ENCODE measurements around the gene DHX30.

The DHX30 gene

GRCh38 chr3:47783673-47784072 is 19.3 kb upstream of the DHX30 start:
- no peak overlapping the region for H3K4me3 ChIP-seq (ENCODE audit: low read length)
- DNase-seq (ENCODE audit: low read depth), result no peak
- TF ChIP-seq CTCF (conservative IDR thresholded peaks at IDR 0.05; ENCODE audit: low read length), result no peak

- H3K4me3 ChIP-seq (ENCODE audit: low read length), result no peak overlapping the region
- TF ChIP-seq CTCF (conservative IDR thresholded peaks at IDR 0.05; ENCODE audit: low read length), result no peak
- DNase-seq (ENCODE audit: low read depth), result no peak
These were observed 11.6 kb upstream of the DHX30 start for GRCh38 chr3:47791193-47791855.

GRCh38 chr3:47792699-47793098 is 10.2 kb upstream of the DHX30 start:
- no peak overlapping the region for H3K4me3 ChIP-seq (ENCODE audit: low read length)
- TF ChIP-seq CTCF (conservative IDR thresholded peaks at IDR 0.05; ENCODE audit: low read length), result no peak
- no peak for DNase-seq (ENCODE audit: low read depth)

GRCh38 chr3:47794544-47794943 is 8.4 kb upstream of the DHX30 start:
- DNase-seq (ENCODE audit: low read depth), result no peak

GRCh38 chr3:47799733-47800132 is 3.2 kb upstream of the DHX30 start:
- peak; percentile 37 for TF ChIP-seq CTCF (conservative IDR thresholded peaks at IDR 0.05; ENCODE audit: low read length)
- DNase-seq (ENCODE audit: low read depth), result no peak
- no peak overlapping the region for H3K4me3 ChIP-seq (ENCODE audit: low read length)

More at GRCh38 chr3:47794544-47794943, 8.4 kb upstream of the DHX30 start:
- TF ChIP-seq CTCF (conservative IDR thresholded peaks at IDR 0.05; ENCODE audit: low read length), result no peak
- no peak overlapping the region for H3K4me3 ChIP-seq (ENCODE audit: low read length)

- DNase-seq (ENCODE audit: low read depth), result no peak
These were observed 615 bp downstream of the DHX30 start for GRCh38 chr3:47803480-47804025.

More at GRCh38 chr3:47803480-47804025, 615 bp downstream of the DHX30 start:
- no peak for TF ChIP-seq CTCF (conservative IDR thresholded peaks at IDR 0.05; ENCODE audit: low read length)
- H3K4me3 ChIP-seq (ENCODE audit: low read length), result peak overlapping the region; percentile 87

Measured in AG10803 (cell line).